ENCODE data around the gene ANAPC10.

DNA sequence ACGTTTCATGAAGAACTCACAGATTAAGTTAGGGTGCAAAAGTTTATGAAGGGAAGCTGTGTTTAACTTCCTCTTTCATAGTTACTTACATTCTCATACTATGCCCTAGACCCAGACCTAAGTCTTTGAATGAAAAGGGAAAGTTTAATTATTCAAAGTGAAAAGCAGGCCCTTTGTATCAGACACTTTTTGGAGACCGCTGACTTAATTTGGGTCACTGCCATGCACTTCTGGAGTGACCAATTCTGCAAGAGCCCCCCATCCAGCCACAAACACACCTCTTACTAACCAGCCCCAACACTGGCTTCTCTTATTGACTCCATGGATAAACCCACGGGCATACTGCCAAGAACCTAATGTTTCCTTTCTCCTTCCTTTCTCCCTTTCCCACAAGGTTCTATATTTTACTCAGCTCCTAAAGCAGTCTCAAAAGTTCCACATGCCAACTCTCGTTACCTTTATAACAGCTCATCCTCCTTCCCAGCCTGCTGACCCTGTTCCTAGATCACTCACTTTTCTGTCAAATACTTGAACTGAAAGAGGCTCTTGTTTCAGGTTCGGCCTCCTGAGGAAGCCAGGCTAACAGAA, 34.6 kb upstream of the ANAPC10 start:
- TF ChIP-seq EP300 (IDR thresholded peaks at IDR 0.05) (no peak), POLR2AphosphoS5 (IDR thresholded peaks at IDR 0.05) (no peak), POLR2A (IDR thresholded peaks at IDR 0.05) (no peak)
- TF ChIP-seq, protein P1, sequence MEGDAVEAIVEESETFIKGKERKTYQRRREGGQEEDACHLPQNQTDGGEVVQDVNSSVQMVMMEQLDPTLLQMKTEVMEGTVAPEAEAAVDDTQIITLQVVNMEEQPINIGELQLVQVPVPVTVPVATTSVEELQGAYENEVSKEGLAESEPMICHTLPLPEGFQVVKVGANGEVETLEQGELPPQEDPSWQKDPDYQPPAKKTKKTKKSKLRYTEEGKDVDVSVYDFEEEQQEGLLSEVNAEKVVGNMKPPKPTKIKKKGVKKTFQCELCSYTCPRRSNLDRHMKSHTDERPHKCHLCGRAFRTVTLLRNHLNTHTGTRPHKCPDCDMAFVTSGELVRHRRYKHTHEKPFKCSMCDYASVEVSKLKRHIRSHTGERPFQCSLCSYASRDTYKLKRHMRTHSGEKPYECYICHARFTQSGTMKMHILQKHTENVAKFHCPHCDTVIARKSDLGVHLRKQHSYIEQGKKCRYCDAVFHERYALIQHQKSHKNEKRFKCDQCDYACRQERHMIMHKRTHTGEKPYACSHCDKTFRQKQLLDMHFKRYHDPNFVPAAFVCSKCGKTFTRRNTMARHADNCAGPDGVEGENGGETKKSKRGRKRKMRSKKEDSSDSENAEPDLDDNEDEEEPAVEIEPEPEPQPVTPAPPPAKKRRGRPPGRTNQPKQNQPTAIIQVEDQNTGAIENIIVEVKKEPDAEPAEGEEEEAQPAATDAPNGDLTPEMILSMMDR (IDR thresholded peaks at IDR 0.05) = no peak

Measured in gastroesophageal sphincter (tissue), 3 donors.